HepG2 (cell line): Measurements from ENCODE around the gene C5orf47. TPM values are rescaled to one million over a fixed set of nuclear protein-coding genes. Genes with fewer than 3 reads are reported as not detected.

ENCODE experiments used
- ATAC-seq: fragments of 200-7000 bp; cut with Tn5 transposase; 3 replicates; pipeline ENCODE4 v1.9.1; 2020; ENCODE audit warnings: mild to moderate bottlenecking, moderate library complexity
- BruUV-seq: library from RNA; stranded (reverse); fragments of 400-500 nt; replicated peaks from 2 replicates; lab custom pipeline; 2021; lab: Mats Ljungman, UMichigan
- CTCF ChIA-PET: fragments of 300-600 bp; formaldehyde crosslinking; extraction: SDS; loops from one replicate; lab custom pipeline; 2021; ENCODE audit warnings: low total read pairs, inconsistent platforms, low intra/inter-chr PET ratio; lab: Yijun Ruan, JAX
- POLR2A ChIA-PET: fragments of 350-600 bp; sonication (Branson Sonifier 250); formaldehyde crosslinking; loops from one replicate; lab custom pipeline; 2020; ENCODE audit warnings: antibody characterized with exemption, inconsistent platforms; lab: Yijun Ruan, JAX
- DNase-seq: peaks from one replicate; pipeline ENCODE4 v3.0.0-alpha.2; 2015; ENCODE audit warnings: low spot score
- FAIRE-seq: peaks from 3 replicates; lab custom pipeline; 2011; peaks lifted over from hg19 to GRCh38; lab: Jason Lieb, UNC
- H2AFZ ChIP-seq: one replicate; pipeline ENCODE4 v1.6.1; 2011; ENCODE audit warnings: low read length, inconsistent platforms
- H3K27ac ChIP-seq: fragments of 300-600 bp; 3 replicates; pipeline ENCODE4 v1.8.0; 2011; ENCODE audit warnings: mixed run types, mild to moderate bottlenecking, mixed read lengths, low read length, inconsistent platforms; ENCODE audit not compliant: insufficient read depth; ENCODE audit errors: extremely low read length
- H3K27me3 ChIP-seq, 2 experiments: fragments of 200-600 bp in 1 of 2; 2 replicates in 1 of 2; 3 replicates in 1 of 2; pipeline versions ENCODE4 v1.6.0 to v1.8.0; 2011; ENCODE audit warnings: low read length in 2 of 2, mild to moderate bottlenecking in 2 of 2, moderate library complexity in 2 of 2, inconsistent platforms in 1 of 2; ENCODE audit not compliant: insufficient read depth in 2 of 2, control insufficient read depth in 1 of 2
- H3K36me3 ChIP-seq, 2 experiments: fragments of 200-600 bp in 1 of 2; replicated peaks in 1 of 2; 2 replicates in 1 of 2; 3 replicates in 1 of 2; pipeline versions ENCODE4 v1.5.1 to v1.8.0; 2011; ENCODE audit warnings: low read length in 2 of 2, inconsistent platforms in 1 of 2; ENCODE audit not compliant: insufficient read depth in 2 of 2, control insufficient read depth in 1 of 2
- H3K4me1 ChIP-seq: 2 replicates; pipeline ENCODE4 v1.5.1; 2012; ENCODE audit warnings: low read length, inconsistent platforms; ENCODE audit not compliant: insufficient read depth
- H3K4me2 ChIP-seq: 2 replicates; pipeline ENCODE4 v1.6.0; 2011; ENCODE audit warnings: low read depth, low read length, inconsistent platforms
- H3K4me3 ChIP-seq, 3 experiments: fragments of 200-600 bp in 1 of 3; sonication (generic), shearing (Covaris generic) in 1 of 3; replicated peaks in 1 of 3; 2 replicates each; pipeline ENCODE4 v1.5.1; 2011 to 2016; ENCODE audit warnings: low read length in 3 of 3, inconsistent platforms in 2 of 3, low read depth in 2 of 3, mild to moderate bottlenecking in 2 of 3, control low read depth in 1 of 3, mixed read lengths in 1 of 3; ENCODE audit not compliant: insufficient read depth in 1 of 3
- H3K79me2 ChIP-seq: one replicate; pipeline ENCODE4 v1.6.1; 2011; ENCODE audit warnings: low read length, inconsistent platforms; ENCODE audit not compliant: insufficient read depth
- H3K9ac ChIP-seq: 2 replicates; pipeline ENCODE4 v1.6.0; 2011; ENCODE audit warnings: mild to moderate bottlenecking, low read depth, low read length, inconsistent platforms; ENCODE audit not compliant: insufficient read depth
- H3K9me3 ChIP-seq: 2 replicates; pipeline ENCODE4 v1.5.1; 2012; ENCODE audit warnings: mild to moderate bottlenecking, low read length
- H4K20me1 ChIP-seq: 2 replicates; pipeline ENCODE4 v1.6.0; 2011; ENCODE audit warnings: inconsistent platforms, mild to moderate bottlenecking, low read length, moderate library complexity; ENCODE audit not compliant: insufficient read depth
- HMG20A ChIP-seq: IDR thresholded peaks from 2 replicates; pipeline ENCODE4 v1.6.1; 2016; ENCODE audit warnings: borderline replicate concordance
- KLF6 ChIP-seq: IDR thresholded peaks from 2 replicates; pipeline ENCODE4 v1.8.0; 2016; ENCODE audit warnings: missing biosample characterization, missing genetic modification reagents
- MEIS1 ChIP-seq: sonication (generic); formaldehyde crosslinking; IDR thresholded peaks from 2 replicates; pipeline ENCODE4 v1.9.0; 2021; ENCODE audit warnings: mild to moderate bottlenecking, missing genetic modification reagents, moderate library complexity, borderline replicate concordance
- NRL ChIP-seq: sonication (generic); formaldehyde crosslinking; IDR thresholded peaks from 2 replicates; pipeline ENCODE4 v1.5.0; 2020; ENCODE audit warnings: missing genetic modification reagents, mild to moderate bottlenecking, moderate library complexity, borderline replicate concordance
- ONECUT2 ChIP-seq: sonication (generic); formaldehyde crosslinking; IDR thresholded peaks from 2 replicates; pipeline ENCODE4 v1.4.0; 2020; ENCODE audit warnings: missing genetic modification reagents
- PHF5A ChIP-seq: IDR thresholded peaks from one replicate; pipeline ENCODE4 v1.6.1; 2018; ENCODE audit warnings: low read depth, missing genetic modification reagents; ENCODE audit not compliant: unreplicated experiment
- SOX5 ChIP-seq: IDR thresholded peaks from 2 replicates; pipeline ENCODE4 v1.6.1; 2016; ENCODE audit warnings: borderline replicate concordance
- SP140L ChIP-seq: sonication (generic); formaldehyde crosslinking; IDR thresholded peaks from 2 replicates; pipeline ENCODE4 v1.4.0; 2020; ENCODE audit warnings: missing genetic modification reagents, borderline replicate concordance
- SRY ChIP-seq: sonication (generic); formaldehyde crosslinking; IDR thresholded peaks from 2 replicates; pipeline ENCODE4 v1.8.0; 2022; ENCODE audit warnings: mild to moderate bottlenecking, missing genetic modification reagents
- TEAD3 ChIP-seq: optimal IDR thresholded peaks from 2 replicates; pipeline ENCODE3; 2016; ENCODE audit warnings: borderline replicate concordance
- ZHX2 ChIP-seq, 2 experiments: sonication (generic) in 1 of 2; formaldehyde crosslinking in 1 of 2; IDR thresholded peaks; 2 replicates each; pipeline versions ENCODE4 v1.6.1 to v1.9.0; 2014 to 2022; ENCODE audit warnings: antibody characterized with exemption in 1 of 2, borderline replicate concordance in 1 of 2, inconsistent platforms in 1 of 2, low read depth in 1 of 2, missing genetic modification reagents in 1 of 2
- ZNF441 ChIP-seq: sonication (generic); formaldehyde crosslinking; IDR thresholded peaks from 2 replicates; pipeline ENCODE4 v1.7.0; 2021; ENCODE audit warnings: missing genetic modification reagents, borderline replicate concordance
- ZNF790 ChIP-seq: sonication (generic); formaldehyde crosslinking; IDR thresholded peaks from 2 replicates; pipeline ENCODE4 v1.8.0; 2022; ENCODE audit warnings: missing genetic modification reagents, mild to moderate bottlenecking, borderline replicate concordance
- WGBS: methylation state at CpG from one replicate; pipeline ENCODE4 v1.1.6; 2017; ENCODE audit warnings: low lambda C conversion rate; 5-methylcytosine and 5-hydroxymethylcytosine counted together
- in situ Hi-C: cut with HindIII; loops from 2 replicates; pipeline ENCODE4 v1.10.0; 2017; ENCODE audit warnings: low pct_unique_long_range_greater_than_20kb; ENCODE audit not compliant: extremely low pct_ligation_motif_present
- intact Hi-C: fragments of 100-400 bp; cut with micrococcal nuclease; formaldehyde crosslinking; loops from one replicate; pipeline ENCODE4 v1.10.0; 2022; ENCODE audit not compliant: unreplicated experiment
- polyA plus RNA-seq, 8 experiments: library from polyadenylated mRNA; depleted of rRNA in 3 of 8; stranded (reverse) in 7 of 8; unstranded in 1 of 8; fragments of >200 nt; fragmentation: Illumina TruSeq in 4 of 8; extraction: Trizol in 4 of 8; gene quantifications; 2 replicates each; pipeline versions ENCODE4 v1.2.1 to v1.2.3, GENCODE V29; 2011 to 2016; ENCODE audit warnings: low read depth in 4 of 8, missing spikeins in 1 of 8, mixed read lengths in 1 of 8; ENCODE audit not compliant: insufficient read depth in 1 of 8
- total RNA-seq, 5 experiments: library from RNA; depleted of rRNA; stranded (reverse); fragments of >200 nt; fragmentation: Illumina TruSeq; extraction: Trizol; gene quantifications; 2 replicates each; pipeline ENCODE4 v1.2.3, GENCODE V29; 2016; ENCODE audit warnings: low read depth in 1 of 5
- TF ChIP-seq, protein P1 (sequence below): sonication (generic); formaldehyde crosslinking; IDR thresholded peaks from 2 replicates; pipeline ENCODE4 v1.4.0; 2020; ENCODE audit warnings: missing genetic modification reagents
- TF ChIP-seq, protein P2 (sequence below): IDR thresholded peaks from 2 replicates; pipeline ENCODE4 v1.6.1; 2016; ENCODE audit warnings: missing compliant biosample characterization, missing genetic modification reagents, borderline replicate concordance

The C5orf47 gene
- total and polyA plus RNA-seq, 2 of the 13 experiments (the other 11 are each of a cell fraction or from before 2014, with no cell fraction given): not detected

DNA sequence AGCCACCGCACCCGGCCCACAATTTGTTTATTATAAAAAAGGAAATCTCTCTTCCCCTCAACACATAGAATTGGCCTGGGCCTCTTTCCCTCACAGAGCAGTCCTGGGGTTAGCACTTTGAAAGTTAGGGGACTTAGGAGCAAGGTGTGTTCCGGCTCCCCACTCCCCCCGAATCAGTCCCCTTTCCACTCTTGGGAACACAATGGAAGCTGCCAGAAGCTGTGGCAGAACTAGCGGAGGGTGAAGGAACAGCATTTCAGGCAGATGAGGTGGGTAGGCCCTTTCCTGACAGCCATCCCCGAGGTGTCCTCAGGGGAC lies 16.4 kb upstream of the C5orf47 start (continued):
- no peak for TF ChIP-seq ONECUT2
- no peak for TF ChIP-seq HMG20A
- no peak for TF ChIP-seq NRL
- no peak for TF ChIP-seq ZNF790
- no peak for TF ChIP-seq MEIS1 (CRISPR knock-in tag)

DNA sequence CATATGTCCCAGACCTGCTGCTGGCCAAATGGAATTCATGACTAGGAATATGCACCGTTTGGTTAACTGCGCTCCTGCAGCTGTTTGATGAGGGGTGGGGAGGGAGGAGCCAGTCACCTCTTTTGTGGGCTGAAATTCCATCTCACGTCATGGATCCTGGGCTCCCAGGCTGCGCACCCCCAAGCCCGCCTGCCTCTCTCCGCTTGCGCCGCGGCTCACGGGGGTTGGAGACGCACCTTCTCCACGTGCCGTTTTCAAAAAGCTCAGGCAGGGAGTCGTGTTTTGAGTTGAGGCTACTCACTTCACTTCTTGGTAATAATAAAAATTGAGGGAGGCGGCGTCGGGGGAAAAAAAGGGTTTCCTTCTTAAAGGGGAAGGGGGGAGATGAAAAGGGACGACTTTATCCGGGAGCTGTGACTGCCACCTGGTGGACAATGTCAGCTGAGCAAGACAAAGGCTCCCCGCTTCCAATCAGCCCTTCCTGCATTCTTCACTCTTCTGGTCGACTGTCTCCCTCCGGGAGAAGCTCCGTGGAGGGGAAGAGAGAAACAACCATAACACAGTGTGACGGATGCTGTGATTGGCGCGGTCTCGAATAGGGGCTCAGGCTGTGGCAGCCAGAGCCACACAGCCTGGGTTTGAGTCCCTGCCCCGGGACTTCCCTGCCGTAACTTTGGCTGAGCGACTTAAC lies 15.9 kb upstream of the C5orf47 start:
- in situ Hi-C loops: loop anchor here (5.0 to 25.0 kb wide), 3 partner anchors 81 to 356 kb away; partner anchors contain the start of gene BOD1
- H3K4me2 ChIP-seq: peak overlapping the region; percentile 94
- no TSS peak for BruUV-seq
- peak; percentile 72 for FAIRE-seq
- H4K20me1 ChIP-seq: no peaks in the 10 kb centered on the region
- peak overlapping the region; percentile 62 for H3K9ac ChIP-seq
- peak; percentile 73 for DNase-seq
- peak overlapping the region; percentile 65 to 74 (median 65) for H3K4me3 ChIP-seq
- no peaks in the 10 kb centered on the region for H3K27me3 ChIP-seq
- ChIA-PET POLR2A (interaction anchor here (0.7 to 2.6 kb wide), 10 partner anchors 27 to 357 kb away, joined by 3 to 13 read pairs (median 6); partner anchors contain the start of gene CPEB4), CTCF (interaction anchor here (1.1 to 2.1 kb wide), 3 partner anchors 79 to 356 kb away, joined by 3 to 23 read pairs (median 4); partner anchors contain the start of gene BOD1)
- no peaks in the 10 kb centered on the region for H3K36me3 ChIP-seq
- H3K79me2 ChIP-seq: no peaks in the 10 kb centered on the region
- intact Hi-C loops: loop anchor here (1.0 kb wide), 4 partner anchors 82 to 354 kb away; no protein-coding TSS in a partner anchor
- WGBS: 30% methylated on average over 23 of the region's 30 CpGs
- peak overlapping the region; percentile 61 for H2AFZ ChIP-seq
- no peak overlapping the region for H3K27ac ChIP-seq
- H3K9me3 ChIP-seq: no peaks in the 10 kb centered on the region
- peaks cover 72% of the 10 kb centered on the region for H3K4me1 ChIP-seq
- ATAC-seq: peak; percentile 59
- TF ChIP-seq ZNF441 (CRISPR knock-in tag): no peak
- TF ChIP-seq, protein P1, sequence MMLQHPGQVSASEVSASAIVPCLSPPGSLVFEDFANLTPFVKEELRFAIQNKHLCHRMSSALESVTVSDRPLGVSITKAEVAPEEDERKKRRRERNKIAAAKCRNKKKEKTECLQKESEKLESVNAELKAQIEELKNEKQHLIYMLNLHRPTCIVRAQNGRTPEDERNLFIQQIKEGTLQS: 0 out of 2 replicates have a peak, but pooled peaks have one; percentile 21
- peak; percentile 39 for TF ChIP-seq PHF5A
- 0 out of 2 replicates have a peak, but pooled peaks have one; percentile 24 for TF ChIP-seq SRY (CRISPR knock-in tag)
- peak; percentile 31; the same call in 1 of the 2 replicates for TF ChIP-seq ZHX2 (IDR thresholded peaks at IDR 0.05; ENCODE audit: low read depth)
- no peak for TF ChIP-seq ZHX2 (CRISPR knock-in tag; IDR thresholded peaks at IDR 0.05; ENCODE audit: borderline replicate concordance)
- TF ChIP-seq, protein P2, sequence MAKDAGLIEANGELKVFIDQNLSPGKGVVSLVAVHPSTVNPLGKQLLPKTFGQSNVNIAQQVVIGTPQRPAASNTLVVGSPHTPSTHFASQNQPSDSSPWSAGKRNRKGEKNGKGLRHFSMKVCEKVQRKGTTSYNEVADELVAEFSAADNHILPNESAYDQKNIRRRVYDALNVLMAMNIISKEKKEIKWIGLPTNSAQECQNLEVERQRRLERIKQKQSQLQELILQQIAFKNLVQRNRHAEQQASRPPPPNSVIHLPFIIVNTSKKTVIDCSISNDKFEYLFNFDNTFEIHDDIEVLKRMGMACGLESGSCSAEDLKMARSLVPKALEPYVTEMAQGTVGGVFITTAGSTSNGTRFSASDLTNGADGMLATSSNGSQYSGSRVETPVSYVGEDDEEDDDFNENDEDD (CRISPR knock-in tag): 0 out of 2 replicates have a peak, but pooled peaks have one; percentile 25
- peak; percentile 43; the same call in 1 of the 2 replicates for TF ChIP-seq SOX5 (CRISPR knock-in tag)
- TF ChIP-seq SP140L (CRISPR knock-in tag): 0 out of 2 replicates have a peak, but pooled peaks have one; percentile 42
- TF ChIP-seq TEAD3 (CRISPR knock-in tag): peak; percentile 30
- 0 out of 2 replicates have a peak, but pooled peaks have one; percentile 16 for TF ChIP-seq KLF6 (CRISPR knock-in tag)
